Measurements from ENCODE around the gene DDX39A.

DDX39A gene

DNA sequence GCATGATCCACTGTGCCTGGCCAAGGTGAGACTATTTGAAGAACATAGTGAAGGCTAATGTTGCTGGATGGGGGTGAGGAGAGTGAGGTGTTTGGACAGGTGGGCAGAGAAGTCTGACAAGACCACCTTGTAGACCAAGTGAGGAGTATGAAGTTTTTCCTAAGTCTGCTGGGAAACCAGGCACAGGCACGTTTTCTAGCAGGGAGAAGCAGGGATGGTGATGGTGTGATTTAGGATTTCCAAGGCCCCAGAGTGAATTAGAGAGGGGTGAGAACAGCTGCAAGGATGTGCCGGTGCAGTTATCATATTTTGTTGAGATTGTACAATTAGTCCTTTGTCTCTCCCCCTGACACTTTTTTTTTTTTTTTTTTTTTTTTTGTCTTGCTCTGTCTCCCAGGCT is 8.3 kb upstream of the DDX39A start:
- Histone ChIP-seq H3K4ac (ENCODE audit: low read depth, low read length) (no peak overlapping the region), H3K14ac (ENCODE audit: low read length) (no peak overlapping the region), H3K18ac (ENCODE audit: low read length) (no peak overlapping the region), H3K4me3 (ENCODE audit: low read depth, low read length) (no peak overlapping the region), H3K4me2 (ENCODE audit: low read length) (no peak overlapping the region), H3K36me3 (ENCODE audit: control insufficient read depth in 1 of 2, insufficient read depth in 2 of 2, low read length in 2 of 2) (no peaks in the 10 kb centered on the region), H3K79me1 (ENCODE audit: low read length) (no peaks in the 10 kb centered on the region), H4K12ac (ENCODE audit: low read depth, low read length) (no peak overlapping the region), H2BK120ac (ENCODE audit: insufficient read depth, low read length, poor library complexity) (no peak overlapping the region), H3K79me2 (ENCODE audit: control insufficient read depth, insufficient read depth, low read length, poor library complexity) (no peaks in the 10 kb centered on the region), H3K27ac (ENCODE audit: low read depth, low read length) (no peak overlapping the region), H2AFZ (ENCODE audit: insufficient read depth, low read length, poor library complexity) (no peak overlapping the region), H3K9me3 (ENCODE audit: insufficient read depth, low read depth, low read length) (no peaks in the 10 kb centered on the region), H4K8ac (ENCODE audit: low read depth, low read length) (no peak overlapping the region), H3K23ac (ENCODE audit: low read length) (no peak overlapping the region), H2BK12ac (ENCODE audit: low read length) (no peak overlapping the region), H3K9ac (ENCODE audit: low read length) (no peak overlapping the region), H3K4me1 (ENCODE audit: control insufficient read depth in 1 of 2, insufficient read depth in 2 of 2, low read length in 2 of 2) (no peaks in the 10 kb centered on the region), H3K27me3 (ENCODE audit: insufficient read depth, low read length) (no peaks in the 10 kb centered on the region), H4K91ac (ENCODE audit: low read depth, low read length) (no peak overlapping the region), H2AK5ac (ENCODE audit: low read length) (no peak overlapping the region), H2BK5ac (ENCODE audit: low read depth, low read length, poor library complexity) (no peak overlapping the region)
- WGBS (ENCODE audit: extremely low coverage, insufficient coverage, insufficient read length), result no CpG with 5 or more reads among the region's 2 CpGs
- no peak for DNase-seq

DNA sequence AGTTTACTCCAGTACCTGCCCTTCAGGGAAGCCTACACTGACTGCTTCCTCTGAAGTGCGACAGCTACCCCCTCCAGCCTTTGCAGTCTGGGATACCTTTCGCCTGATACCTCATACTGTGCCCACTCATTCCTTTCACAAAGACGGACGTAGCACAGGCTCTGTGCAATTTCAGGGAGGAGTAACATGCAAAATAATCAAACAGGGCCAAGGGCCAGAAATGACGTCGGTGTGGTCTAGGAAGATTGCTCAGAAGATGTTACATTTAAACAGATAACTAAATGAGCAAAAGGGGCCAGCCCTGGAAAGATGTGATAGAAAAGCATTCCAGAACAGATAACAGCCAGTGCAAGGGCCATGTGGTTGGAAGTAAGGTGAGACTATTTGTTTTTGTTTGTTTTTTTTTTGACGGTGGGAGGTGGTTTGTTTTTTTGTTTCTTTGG is 6.6 kb upstream of the DDX39A start:
- Histone ChIP-seq H2BK12ac (ENCODE audit: low read length) (no peak overlapping the region), H4K91ac (ENCODE audit: low read depth, low read length) (no peak overlapping the region), H2BK120ac (ENCODE audit: insufficient read depth, low read length, poor library complexity) (no peak overlapping the region), H3K14ac (ENCODE audit: low read length) (no peak overlapping the region), H3K79me1 (ENCODE audit: low read length) (no peaks in the 10 kb centered on the region), H3K18ac (ENCODE audit: low read length) (no peak overlapping the region), H2AK5ac (ENCODE audit: low read length) (no peak overlapping the region), H2BK5ac (ENCODE audit: low read depth, low read length, poor library complexity) (no peak overlapping the region), H3K27me3 (ENCODE audit: insufficient read depth, low read length) (no peaks in the 10 kb centered on the region), H3K9me3 (ENCODE audit: insufficient read depth, low read depth, low read length) (no peaks in the 10 kb centered on the region), H4K8ac (ENCODE audit: low read depth, low read length) (no peak overlapping the region), H3K4me2 (ENCODE audit: low read length) (no peak overlapping the region), H3K4me1 (ENCODE audit: control insufficient read depth in 1 of 2, insufficient read depth in 2 of 2, low read length in 2 of 2) (no peaks in the 10 kb centered on the region), H4K12ac (ENCODE audit: low read depth, low read length) (no peak overlapping the region), H3K9ac (ENCODE audit: low read length) (no peak overlapping the region), H2AFZ (ENCODE audit: insufficient read depth, low read length, poor library complexity) (no peak overlapping the region), H3K36me3 (ENCODE audit: control insufficient read depth in 1 of 2, insufficient read depth in 2 of 2, low read length in 2 of 2) (no peaks in the 10 kb centered on the region), H3K79me2 (ENCODE audit: control insufficient read depth, insufficient read depth, low read length, poor library complexity) (no peaks in the 10 kb centered on the region), H3K27ac (ENCODE audit: low read depth, low read length) (no peak overlapping the region), H3K4me3 (ENCODE audit: low read depth, low read length) (no peak overlapping the region), H3K4ac (ENCODE audit: low read depth, low read length) (no peak overlapping the region), H3K23ac (ENCODE audit: low read length) (no peak overlapping the region)
- WGBS (ENCODE audit: extremely low coverage, insufficient coverage, insufficient read length), result no CpG with 5 or more reads among the region's 7 CpGs
- DNase-seq, result peak in 1 of 2 donors; percentile 16

DNA sequence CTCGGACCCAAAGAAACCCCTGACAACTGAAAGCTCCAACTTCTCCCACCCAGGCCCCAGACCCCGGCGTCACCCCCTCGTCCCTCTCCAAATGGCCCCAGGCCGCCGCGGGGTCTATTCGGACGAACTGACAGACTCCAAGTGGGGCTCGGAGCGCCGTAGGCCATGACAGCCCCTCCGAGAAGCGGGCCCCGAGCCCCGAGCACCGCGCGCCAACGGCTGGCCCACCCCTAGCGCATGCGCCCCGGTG is 360 bp downstream of the DDX39A start:
- Histone ChIP-seq H3K4me3 (ENCODE audit: low read depth, low read length) (peak overlapping the region; percentile 91), H2BK5ac (ENCODE audit: low read depth, low read length, poor library complexity) (peak overlapping the region; percentile 65), H3K4ac (ENCODE audit: low read depth, low read length) (peak overlapping the region; percentile 96), H3K79me2 (ENCODE audit: control insufficient read depth, insufficient read depth, low read length, poor library complexity) (peaks cover 29% of the 10 kb centered on the region), H3K79me1 (ENCODE audit: low read length) (peaks cover 11% of the 10 kb centered on the region), H3K9me3 (ENCODE audit: insufficient read depth, low read depth, low read length) (no peaks in the 10 kb centered on the region), H2AK5ac (ENCODE audit: low read length) (peak overlapping the region; percentile 11), H3K4me1 (ENCODE audit: control insufficient read depth in 1 of 2, insufficient read depth in 2 of 2, low read length in 2 of 2) (peaks cover 2 to 11% of the 10 kb centered on the region in 2 experiments), H3K9ac (ENCODE audit: low read length) (peak overlapping the region; percentile 97), H3K4me2 (ENCODE audit: low read length) (peak overlapping the region; percentile 58), H4K12ac (ENCODE audit: low read depth, low read length) (no peak overlapping the region), H4K8ac (ENCODE audit: low read depth, low read length) (no peak overlapping the region), H3K23ac (ENCODE audit: low read length) (no peak overlapping the region), H3K36me3 (ENCODE audit: control insufficient read depth in 1 of 2, insufficient read depth in 2 of 2, low read length in 2 of 2) (peaks cover 5 to 11% of the 10 kb centered on the region in 2 experiments), H3K18ac (ENCODE audit: low read length) (peak overlapping the region; percentile 46), H2BK12ac (ENCODE audit: low read length) (no peak overlapping the region), H4K91ac (ENCODE audit: low read depth, low read length) (peak overlapping the region; percentile 82), H2BK120ac (ENCODE audit: insufficient read depth, low read length, poor library complexity) (no peak overlapping the region), H3K14ac (ENCODE audit: low read length) (peak overlapping the region; percentile 13), H2AFZ (ENCODE audit: insufficient read depth, low read length, poor library complexity) (peak overlapping the region; percentile 81), H3K27me3 (ENCODE audit: insufficient read depth, low read length) (no peaks in the 10 kb centered on the region), H3K27ac (ENCODE audit: low read depth, low read length) (peak overlapping the region; percentile 85)
- DNase-seq, result peak; percentile 69 to 74
- WGBS (ENCODE audit: extremely low coverage, insufficient coverage, insufficient read length), result no CpG with 5 or more reads among the region's 23 CpGs

DNA sequence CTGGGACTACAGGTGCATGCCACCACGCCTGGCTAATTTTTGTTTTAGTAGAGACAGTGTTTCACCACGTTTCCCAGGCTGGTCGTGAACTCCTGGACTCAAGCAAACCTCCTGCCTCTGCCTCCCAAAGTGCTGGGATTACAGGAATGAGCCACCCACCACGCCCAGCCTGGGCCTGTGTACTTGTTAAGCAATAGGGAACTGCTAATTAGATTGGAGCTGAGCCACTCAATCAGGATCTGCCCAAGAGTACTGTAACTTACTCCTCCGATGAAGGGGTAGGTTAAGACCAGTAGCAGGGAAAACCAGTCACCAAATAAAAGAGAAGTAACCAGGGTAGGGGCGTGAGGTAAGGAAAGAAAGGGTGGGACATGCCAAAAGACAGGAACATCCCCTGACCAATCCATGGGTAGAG is 2.3 kb downstream of the DDX39A start:
- Histone ChIP-seq H3K27ac (ENCODE audit: low read depth, low read length) (no peak overlapping the region), H3K4me1 (ENCODE audit: control insufficient read depth in 1 of 2, insufficient read depth in 2 of 2, low read length in 2 of 2) (peaks cover 2 to 11% of the 10 kb centered on the region in 2 experiments), H3K14ac (ENCODE audit: low read length) (no peak overlapping the region), H3K9me3 (ENCODE audit: insufficient read depth, low read depth, low read length) (peaks cover 2% of the 10 kb centered on the region), H3K9ac (ENCODE audit: low read length) (no peak overlapping the region), H2BK120ac (ENCODE audit: insufficient read depth, low read length, poor library complexity) (no peak overlapping the region), H3K79me1 (ENCODE audit: low read length) (peaks cover 11% of the 10 kb centered on the region), H3K23ac (ENCODE audit: low read length) (no peak overlapping the region), H3K4ac (ENCODE audit: low read depth, low read length) (peak overlapping the region; percentile 84), H2BK5ac (ENCODE audit: low read depth, low read length, poor library complexity) (no peak overlapping the region), H3K18ac (ENCODE audit: low read length) (no peak overlapping the region), H4K12ac (ENCODE audit: low read depth, low read length) (no peak overlapping the region), H2BK12ac (ENCODE audit: low read length) (no peak overlapping the region), H3K4me3 (ENCODE audit: low read depth, low read length) (no peak overlapping the region), H3K27me3 (ENCODE audit: insufficient read depth, low read length) (no peaks in the 10 kb centered on the region), H2AK5ac (ENCODE audit: low read length) (no peak overlapping the region), H4K91ac (ENCODE audit: low read depth, low read length) (no peak overlapping the region), H3K4me2 (ENCODE audit: low read length) (peak overlapping the region; percentile 15), H4K8ac (ENCODE audit: low read depth, low read length) (no peak overlapping the region), H2AFZ (ENCODE audit: insufficient read depth, low read length, poor library complexity) (no peak overlapping the region), H3K36me3 (ENCODE audit: control insufficient read depth in 1 of 2, insufficient read depth in 2 of 2, low read length in 2 of 2) (peaks cover 22 to 29% of the 10 kb centered on the region in 2 experiments), H3K79me2 (ENCODE audit: control insufficient read depth, insufficient read depth, low read length, poor library complexity) (peaks cover 33% of the 10 kb centered on the region)
- peak in 1 of 2 donors; percentile 37 for DNase-seq
- no CpG with 5 or more reads among the region's 6 CpGs for WGBS (ENCODE audit: extremely low coverage, insufficient coverage, insufficient read length)

Measured in trophoblast cell (in vitro differentiated cells and primary cell).